NCI-H2107 treated with DMSO at 0.1 percent for 48 hours (cell line): ENCODE results near the gene SCNN1B.
"Not testable (repeated sequence)": the region's sequence is repeated elsewhere in the genome, so short reads cannot be mapped to it uniquely, and the experiment has no call there.

Source experiments
- DNase-seq: peaks from one replicate; lab custom pipeline; 2025; ENCODE audit not compliant: unreplicated experiment; lab: John Stamatoyannopoulos, UW

Gene SCNN1B

DNA sequence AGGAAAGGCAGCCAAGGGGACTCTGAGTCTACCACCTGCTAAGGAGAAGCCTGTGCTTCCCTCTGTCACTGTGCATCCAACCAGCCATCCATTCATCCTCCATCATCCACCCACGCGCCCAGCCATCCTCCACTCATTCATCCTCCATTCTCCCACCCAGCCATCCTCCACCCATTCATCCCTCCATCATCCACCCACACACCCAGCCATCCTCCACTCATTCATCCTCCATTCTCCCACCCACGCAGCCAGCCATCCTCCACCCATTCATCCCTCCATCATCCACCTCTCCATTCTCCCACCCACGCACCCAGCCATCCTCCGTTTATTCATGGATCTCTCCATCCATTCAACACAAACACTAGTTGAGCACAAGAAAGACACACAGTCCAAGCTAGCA lies 76.8 kb downstream of the SCNN1B start:
- DNase-seq = no peak

DNA sequence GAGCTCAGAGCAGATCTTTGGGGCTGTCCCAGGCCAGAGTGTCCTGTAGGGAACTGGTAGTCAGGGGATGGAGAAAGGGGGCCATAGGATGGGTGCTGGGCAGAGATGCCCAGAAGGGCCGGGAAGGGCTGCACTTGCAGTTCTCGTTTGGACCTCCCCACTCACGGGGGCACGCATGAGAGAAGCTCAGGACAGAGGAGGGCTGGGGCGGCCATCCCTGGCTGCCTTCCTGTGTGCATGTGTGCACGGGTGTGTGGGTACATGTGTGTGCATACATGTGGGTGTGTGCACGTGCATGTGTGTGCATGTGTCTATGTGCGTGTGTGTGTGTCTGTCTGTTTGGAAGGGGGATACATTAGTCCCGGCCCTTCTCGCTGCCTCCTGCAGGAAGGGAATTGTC lies 77.6 kb downstream of the SCNN1B start:
- DNase-seq = no peak

DNA sequence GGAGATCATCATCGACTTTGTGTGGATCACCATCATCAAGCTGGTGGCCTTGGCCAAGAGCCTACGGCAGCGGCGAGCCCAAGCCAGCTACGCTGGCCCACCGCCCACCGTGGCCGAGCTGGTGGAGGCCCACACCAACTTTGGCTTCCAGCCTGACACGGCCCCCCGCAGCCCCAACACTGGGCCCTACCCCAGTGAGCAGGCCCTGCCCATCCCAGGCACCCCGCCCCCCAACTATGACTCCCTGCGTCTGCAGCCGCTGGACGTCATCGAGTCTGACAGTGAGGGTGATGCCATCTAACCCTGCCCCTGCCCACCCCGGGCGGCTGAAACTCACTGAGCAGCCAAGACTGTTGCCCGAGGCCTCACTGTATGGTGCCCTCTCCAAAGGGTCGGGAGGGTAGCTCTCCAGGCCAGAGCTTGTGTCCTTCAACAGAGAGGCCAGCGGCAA lies 78.4 kb downstream of the SCNN1B start:
- no peak for DNase-seq

DNA sequence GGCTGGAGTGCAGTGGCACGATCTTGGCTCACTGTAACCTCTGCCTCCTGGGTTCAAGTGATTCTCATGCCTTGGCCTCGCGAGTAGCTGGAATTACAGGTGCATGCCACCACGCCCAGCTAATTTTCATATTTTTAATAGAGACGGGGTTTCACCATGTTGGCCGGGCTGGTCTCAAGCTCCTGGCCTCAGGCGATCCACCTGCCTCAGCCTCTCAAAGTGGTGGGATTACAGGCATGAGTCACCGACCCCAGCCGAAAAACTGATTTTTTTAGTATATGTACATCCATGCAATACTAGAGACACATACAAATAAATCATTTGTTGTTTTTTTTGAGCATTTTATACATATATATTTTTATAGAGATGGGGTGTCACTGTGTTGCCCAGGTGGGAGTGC lies 79.6 kb downstream of the SCNN1B start:
- DNase-seq = not testable (repeated sequence)

DNA sequence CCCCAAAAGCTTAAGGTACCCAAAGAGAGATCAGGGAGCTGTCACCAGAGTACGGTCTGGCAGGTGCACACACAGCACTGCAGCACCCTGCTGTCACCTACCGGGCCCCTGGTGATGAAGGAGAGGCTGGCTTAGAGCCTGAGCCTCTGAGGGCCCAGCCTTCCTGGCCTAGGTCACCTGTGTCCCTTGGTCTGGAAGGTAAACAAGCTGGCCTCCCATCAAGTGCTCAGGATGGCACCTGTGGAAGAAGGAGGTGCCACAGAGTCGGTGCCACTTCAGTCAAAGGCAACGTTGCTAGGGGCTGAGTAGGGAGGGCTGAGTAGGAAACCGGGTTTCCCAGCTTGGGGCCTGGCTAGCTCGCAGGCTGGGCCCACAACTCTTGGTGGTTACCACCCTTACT lies 80.2 kb downstream of the SCNN1B start:
- DNase-seq = no peak

DNA sequence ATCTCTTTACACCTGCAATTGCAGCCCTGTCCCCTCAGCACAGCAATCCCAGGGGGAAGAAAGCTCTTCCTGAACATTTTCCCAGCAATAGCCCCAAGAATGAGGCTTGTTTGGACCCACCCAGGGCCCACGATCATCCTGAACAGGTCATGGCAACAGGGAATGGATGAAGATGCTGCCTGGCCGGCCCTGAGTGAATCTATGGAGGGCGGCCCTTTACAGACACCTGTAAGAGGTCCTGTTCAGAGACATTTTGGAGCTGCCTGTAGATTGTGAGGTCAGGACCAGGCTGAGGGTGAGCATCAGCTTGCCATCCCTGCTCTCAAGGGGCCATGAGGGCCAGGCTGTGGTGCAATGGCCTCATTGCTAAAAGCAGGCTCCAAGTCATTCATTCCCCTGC lies 81.8 kb downstream of the SCNN1B start:
- no peak for DNase-seq

DNA sequence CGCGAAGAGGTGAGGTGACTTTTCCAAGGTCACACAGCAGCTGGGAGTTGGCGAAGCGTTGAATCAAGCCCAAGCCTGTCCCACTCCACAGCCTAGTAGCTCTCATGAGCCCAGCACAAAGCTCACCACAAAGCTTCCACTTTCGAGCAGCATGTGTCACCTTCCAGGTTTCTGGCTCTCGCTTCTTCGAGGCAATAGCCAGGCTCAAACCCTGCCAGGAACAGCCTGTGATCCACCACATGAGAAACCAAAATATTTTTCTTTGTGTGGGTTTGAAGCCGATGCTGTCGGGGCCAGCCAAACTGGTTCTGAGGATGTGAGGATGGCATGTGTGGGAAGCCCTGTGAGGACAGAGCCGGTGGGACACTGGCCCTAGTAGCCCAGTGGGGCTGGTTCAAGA lies 82.8 kb downstream of the SCNN1B start:
- no peak for DNase-seq

DNA sequence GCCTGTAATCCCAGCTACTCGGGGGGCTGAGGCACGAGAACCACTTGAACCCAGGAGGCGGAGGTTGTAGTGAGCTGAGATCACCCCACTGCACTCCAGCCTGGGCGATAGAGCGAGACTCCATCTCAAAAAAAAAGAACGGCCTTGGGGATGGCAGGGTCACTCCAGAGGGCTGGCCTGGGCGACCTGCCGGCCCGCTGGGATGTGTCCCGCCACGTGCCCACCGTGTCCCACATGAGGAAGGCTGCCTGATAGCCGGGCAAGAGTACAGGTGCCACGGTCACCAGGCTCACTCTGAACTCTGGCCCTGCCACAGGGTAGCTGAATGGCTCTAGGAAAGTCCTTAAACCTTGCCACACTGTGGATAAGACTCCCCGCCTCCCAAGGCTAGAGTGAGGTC lies 83.3 kb downstream of the SCNN1B start:
- no peak for DNase-seq

DNA sequence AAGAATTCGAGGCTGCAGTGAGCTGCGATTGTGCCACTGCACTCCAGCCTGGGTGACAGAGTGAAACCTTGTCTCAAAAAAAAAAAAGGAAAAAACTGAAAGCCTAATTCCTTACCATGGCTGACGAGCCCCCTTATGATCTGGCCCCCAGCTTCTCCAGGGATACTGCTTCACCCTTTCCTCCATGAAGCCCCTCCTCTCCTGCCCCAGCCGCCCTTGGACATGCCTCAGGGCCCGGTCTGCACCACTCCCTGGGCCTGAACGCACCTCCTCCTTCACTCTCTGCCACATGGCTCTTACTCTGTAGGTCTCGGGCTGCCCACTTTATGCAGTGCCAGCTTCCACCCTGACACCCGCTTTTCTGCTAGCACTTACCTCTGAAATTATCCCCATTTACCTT lies 85.6 kb downstream of the SCNN1B start:
- DNase-seq = no peak

DNA sequence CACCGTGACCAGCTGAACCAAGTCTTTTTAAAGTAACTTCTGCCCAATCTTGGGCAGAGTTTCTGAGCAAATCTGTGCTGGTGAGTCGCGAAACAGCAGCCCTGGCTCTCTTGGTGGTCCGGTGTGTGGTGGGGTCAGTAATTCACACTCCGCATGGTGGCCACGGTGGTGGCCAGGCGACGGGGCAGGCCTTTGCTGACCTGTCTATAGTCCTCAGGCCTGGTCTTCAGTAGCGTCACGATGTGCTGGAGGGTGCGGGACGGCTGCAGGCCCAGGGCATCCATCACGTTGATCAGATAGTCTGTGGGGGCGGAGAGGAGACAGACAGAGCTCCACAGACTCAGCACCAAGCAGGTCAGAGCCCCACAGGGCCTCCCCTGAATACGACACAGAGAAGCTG lies 86.7 kb downstream of the SCNN1B start:
- DNase-seq = no peak

DNA sequence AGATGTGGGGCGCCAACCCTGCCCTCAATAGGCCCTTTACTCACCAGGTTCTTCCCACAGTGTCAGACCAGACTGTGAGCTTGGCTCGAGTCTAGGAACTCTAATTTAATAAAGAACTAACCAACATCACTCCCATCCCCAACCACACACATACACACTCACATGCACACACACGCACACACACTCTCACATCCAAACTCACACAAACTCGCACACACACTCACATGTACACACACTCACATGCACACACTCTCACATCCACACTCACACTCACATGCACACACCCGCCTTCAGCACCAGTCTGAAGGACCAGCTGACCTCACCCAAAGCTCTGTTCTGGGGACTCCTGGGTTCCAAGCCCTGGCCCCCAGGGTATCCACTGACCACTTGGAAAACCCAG lies 87.1 kb downstream of the SCNN1B start:
- DNase-seq = no peak

DNA sequence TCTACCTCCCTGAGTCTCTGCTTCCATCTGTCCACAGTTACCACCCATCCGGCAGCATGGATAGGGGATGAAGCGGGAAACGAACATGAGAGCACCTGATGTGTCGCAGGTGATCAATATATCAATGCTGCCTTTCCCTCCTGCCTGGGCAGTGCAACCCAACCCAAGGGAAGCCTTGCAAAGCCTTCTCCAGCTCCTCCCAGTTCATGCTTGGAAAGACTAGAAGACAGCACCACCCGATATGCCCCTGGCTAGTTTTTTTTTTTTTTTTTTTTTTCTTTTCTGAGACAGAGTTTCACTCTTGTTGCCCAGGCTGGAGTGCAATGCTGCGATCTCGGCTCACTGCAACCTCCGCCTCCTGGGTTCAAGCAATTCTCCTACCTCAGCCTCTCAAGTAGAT lies 87.8 kb downstream of the SCNN1B start:
- not testable (repeated sequence) for DNase-seq

DNA sequence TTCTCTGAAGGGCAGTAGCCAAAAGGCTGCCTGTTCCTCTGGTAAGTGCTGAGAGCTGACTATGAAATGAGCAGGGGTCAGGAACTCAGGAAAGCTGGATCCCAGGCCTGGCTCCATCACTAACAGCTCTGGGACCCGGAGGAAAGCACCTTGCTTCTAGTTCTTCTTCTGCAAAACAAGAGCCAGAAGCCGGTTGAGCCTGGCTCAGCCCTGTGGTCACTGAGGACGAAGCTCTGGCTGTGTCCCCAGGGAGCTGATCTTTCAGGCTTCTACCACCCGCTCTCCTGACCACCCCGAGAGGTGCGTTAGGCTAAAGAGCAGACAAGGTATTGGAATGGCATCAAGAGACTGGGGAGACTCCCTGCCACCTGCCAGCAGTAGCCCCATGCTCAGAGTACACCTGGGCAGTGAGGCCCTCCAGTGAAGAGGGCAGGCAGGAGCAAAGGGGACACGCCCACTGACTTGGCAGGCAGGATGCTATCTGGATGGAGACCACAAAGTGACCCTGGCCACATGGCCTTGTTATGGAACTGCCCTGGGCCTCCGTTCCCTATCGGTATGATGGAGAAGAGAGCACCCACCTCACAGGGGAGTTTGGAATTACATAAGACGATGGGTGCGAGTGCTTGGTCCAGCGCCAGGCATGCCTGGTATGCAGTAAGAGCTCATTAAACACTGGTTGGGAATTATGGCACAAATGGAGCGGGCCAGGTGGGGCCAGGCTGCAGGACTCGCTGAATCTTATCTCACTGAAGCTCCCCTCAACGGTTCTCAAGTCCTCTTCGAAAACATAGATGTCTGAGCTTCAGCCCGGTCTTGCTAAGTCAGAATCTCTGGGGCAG lies 89.5 kb downstream of the SCNN1B start:
- no peak for DNase-seq

DNA sequence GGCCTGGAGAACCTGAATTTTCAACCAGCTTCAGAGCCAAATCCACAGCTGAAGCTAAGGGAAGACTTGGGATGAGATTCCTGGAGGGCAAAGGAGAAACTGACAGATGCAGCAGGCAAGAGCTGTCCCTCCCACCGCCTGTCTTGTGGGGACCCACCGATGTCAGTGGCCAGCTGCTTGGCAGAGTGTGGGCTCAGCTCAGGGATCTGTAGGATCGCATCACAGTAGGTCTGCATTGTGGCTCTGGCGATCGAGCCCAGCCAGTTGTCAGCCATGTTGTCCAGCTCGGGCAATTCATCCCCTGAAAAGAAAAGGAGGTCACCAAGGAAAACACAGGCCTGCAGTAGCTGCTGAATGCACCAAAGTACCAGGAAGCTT lies 90.1 kb downstream of the SCNN1B start:
- no peak for DNase-seq

DNA sequence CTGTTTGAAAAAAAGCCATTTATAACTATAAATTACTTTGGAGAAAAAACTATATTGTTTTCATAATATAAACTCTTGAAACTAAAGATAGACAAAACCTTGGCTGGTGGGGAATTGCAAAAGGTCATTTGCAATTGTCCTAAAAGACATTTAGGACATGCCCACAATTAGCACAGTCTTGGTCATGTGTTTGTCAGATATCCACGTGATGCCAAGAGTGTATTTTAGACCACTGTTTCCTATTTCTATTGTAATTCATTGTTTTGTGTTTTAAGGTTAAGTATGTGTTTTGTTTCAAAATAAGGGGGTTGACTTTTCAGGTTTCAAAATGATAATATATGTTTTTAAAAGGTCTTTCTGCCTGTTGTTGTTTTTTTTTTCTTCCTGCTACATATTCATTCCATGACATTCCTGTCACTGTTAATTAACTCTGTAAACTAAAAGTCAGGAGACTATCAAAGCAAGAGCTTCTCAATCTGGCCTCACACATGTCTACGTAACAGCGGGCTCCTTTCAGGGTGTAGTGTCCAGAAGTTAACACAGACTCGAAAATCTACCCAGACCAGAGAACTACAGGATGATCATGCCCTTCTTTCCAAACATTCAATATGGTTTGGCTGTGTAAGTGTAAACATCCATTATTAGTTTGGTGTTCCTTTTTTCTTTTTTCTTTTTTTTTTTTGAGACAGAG lies 92.2 kb downstream of the SCNN1B start:
- DNase-seq = no peak

DNA sequence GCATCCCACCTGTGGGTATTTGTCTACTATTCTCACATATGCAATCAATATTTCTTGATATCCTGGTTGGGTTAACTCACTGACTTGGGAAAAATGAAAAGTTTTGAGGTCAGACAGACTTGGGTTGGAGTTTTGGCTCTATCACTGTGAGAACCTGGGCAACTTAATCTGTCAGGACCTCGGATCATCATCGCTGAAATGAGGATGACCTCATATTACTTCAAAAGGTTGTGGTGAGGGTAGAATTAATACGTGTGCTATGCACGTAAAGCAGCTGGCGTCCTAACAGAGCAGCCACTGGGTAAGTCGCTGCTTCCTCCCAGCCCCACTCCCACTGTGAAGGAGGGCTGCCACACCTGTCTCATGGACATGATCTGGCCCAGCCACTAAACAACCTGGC lies 93.6 kb downstream of the SCNN1B start:
- no peak for DNase-seq

DNA sequence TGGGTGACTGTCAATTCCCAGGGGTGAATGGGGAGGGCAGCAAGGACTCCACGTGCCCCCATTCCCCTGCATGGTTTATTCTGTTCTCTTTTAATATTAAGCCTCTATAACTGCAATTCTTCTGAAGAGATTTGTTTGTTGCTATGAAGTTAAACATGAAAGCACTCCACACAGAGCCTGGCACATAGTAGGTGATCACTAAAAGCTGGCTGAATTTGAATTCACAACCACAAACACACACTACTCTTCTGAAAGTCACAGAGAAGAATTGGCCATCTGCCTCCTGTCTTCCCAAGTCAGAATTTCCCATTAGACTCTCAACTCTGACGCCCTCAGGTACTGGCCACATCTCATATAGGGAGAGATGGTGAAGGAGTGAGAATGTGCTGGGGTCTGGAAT lies 95.4 kb downstream of the SCNN1B start:
- DNase-seq = no peak

DNA sequence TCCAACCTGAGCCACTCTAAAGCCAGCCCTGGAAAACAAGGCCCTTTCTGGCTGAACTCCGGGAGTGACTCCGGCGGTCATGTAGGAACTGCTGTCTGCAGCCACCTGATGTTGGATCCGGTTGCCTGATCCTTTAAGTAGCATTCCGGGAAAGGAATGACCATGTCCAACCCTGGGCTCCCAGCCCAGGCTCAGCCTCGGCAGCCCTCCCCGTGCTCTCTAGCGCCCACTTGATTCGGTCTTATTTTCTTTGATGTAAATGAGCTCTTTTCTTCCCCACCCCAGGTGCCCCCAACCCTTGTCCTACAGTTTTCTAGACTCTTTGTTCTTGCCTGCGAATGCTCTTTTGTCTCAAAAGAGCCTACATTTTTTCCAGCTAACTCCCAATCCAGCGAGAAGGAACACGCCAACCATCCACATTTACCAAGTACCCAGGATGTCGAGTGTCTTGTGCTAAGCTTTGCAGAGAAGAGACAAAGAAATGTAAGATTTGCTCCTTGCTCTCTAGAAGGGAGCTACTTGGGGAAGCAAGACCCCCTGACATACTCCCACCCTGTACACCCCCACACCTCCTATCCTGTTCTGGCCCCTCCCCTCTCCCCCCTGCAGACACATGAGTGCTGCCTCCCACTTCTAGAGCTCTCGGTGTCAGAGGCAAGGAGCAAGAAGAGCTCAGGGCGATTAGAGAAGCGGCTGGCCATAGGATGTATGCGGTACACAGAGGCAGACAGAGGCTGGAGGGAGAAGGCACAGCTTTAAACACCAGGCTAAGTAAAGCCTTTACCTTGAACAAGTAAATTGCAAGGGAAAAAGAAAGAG lies 97.1 kb downstream of the SCNN1B start:
- DNase-seq = no peak

DNA sequence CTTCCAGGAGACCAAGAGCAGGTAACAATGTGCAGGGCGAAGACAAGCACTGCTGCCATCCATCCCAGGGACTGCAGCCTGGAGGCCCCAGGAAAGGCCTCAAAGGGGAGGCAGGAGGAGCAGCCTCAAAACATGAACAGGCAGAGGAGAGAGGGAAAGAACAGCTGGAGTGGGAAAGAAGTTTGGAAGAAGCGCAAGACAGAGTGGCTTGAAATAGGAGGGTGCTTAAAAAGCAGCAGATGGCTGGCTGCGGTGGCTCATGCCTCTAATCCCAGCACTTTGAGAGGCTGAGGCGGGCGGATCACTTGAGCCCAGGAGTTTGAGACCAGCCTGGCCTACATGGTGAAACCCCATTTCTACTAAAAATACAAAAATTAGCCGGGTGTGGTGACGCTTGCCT lies 98.3 kb downstream of the SCNN1B start:
- DNase-seq = not testable (repeated sequence)

DNA sequence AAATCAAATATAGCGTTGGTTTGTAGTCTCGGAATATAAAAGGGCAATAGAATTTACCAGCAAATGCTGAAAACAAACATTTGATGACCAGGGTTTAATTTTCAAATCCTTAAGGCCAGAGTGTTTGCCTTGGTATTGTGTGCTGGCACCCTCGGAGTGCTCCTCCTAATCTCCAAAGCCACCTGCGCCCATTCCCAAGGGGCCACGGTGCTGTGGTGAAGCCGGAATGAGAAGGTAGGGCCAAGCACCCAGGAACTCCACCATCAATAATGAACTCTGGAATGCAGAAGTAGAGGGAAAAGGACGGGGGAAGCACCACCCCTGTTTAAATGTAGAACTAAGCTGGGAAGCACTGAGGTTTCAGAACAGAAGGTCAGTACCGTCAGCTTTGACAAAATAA lies 99.0 kb downstream of the SCNN1B start:
- peak; percentile 15 for DNase-seq

DNA sequence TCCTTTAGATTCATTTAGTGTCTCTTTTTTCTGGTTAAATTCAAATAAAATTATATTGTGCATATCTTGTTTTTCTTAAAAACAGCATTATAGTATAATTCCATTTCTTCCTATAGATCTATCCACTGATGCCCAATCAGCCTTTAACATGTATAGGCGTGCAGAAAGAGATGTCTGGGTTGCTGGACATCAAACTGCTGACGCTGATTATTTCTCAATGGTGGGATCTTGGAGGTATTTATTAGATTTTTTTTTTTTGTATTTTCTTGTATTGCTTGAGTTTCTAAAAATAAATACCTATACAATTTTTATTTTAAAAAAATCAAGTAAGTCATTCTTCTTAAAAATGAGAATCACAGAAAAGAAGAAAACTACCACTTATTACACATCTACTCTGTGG lies 100.0 kb downstream of the SCNN1B start:
- no peak for DNase-seq

DNA sequence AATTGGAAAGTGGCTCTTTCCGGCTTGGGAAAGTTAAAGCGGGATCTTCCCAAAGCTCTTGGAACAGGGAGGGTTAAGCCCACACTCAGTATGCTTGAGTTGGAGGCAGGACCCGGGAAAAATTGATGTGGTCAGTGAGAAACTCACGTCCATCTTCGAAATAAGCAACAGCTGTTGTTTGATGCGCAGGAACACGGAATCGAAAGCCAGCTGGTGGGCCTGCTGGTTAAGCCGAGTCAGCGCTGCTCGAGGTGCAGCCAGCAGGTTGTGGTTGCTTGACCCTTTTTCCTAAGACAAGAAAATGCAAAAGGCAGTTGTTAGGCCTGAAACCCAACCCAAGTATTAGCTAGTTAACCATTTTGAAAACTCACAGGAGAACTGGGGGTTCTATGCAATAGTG lies 101.4 kb downstream of the SCNN1B start:
- no peak for DNase-seq
